ENCODE results near the gene CRYAB.

GRCh38 chr11:111908639-111909305 lies 2.8 kb downstream of the CRYAB start:
- TF ChIP-seq CTCF (IDR thresholded peaks at IDR 0.05; ENCODE audit: insufficient read depth, low read length), result no peak
- TF ChIP-seq POLR2AphosphoS5 (IDR thresholded peaks at IDR 0.05; ENCODE audit: low read depth), result no peak
- TF ChIP-seq REST (IDR thresholded peaks at IDR 0.05; ENCODE audit: insufficient replicate concordance, low read depth), result no peak
- no peak for TF ChIP-seq SPI1 (IDR thresholded peaks at IDR 0.05; ENCODE audit: borderline replicate concordance, low read depth)
